ENCODE results near the gene MIEF2.
"Not testable (repeated sequence)": the region's sequence is repeated elsewhere in the genome, so short reads cannot be mapped to it uniquely, and the experiment has no call there.

The MIEF2 gene

GRCh38 chr17:18303206-18303605 lies 42.7 kb downstream of the MIEF2 start:
- not testable (repeated sequence) for DNase-seq

GRCh38 chr17:18309202-18309601 lies 48.7 kb downstream of the MIEF2 start:
- no peak for DNase-seq

GRCh38 chr17:18314059-18314730 lies 53.7 kb downstream of the MIEF2 start:
- no peak for DNase-seq

- peak; percentile 97 for DNase-seq
Measured at GRCh38 chr17:18314731-18315561, 54.5 kb downstream of the MIEF2 start, which contains the start of the genes SMCR8 and TOP3A. SMCR8 (plus strand) TSS chr17:18315293; CDS start chr17:18315790, 497 bp downstream. TOP3A (minus strand) TSS chr17:18314994; CDS start chr17:18314778, 216 bp downstream.

GRCh38 chr17:18315562-18315922 lies 55.1 kb downstream of the MIEF2 start:
- no peak for DNase-seq

GRCh38 chr17:18315961-18316360 lies 55.5 kb downstream of the MIEF2 start:
- no peak for DNase-seq
